NCI-H1417 treated with DMSO at 0.1 percent for 48 hours (cell line): ENCODE results near the gene NHERF1.

Source experiments
- DNase-seq: peaks from one replicate; lab custom pipeline; 2025; lab: John Stamatoyannopoulos, UW

The NHERF1 gene

GRCh38 chr17:74749279-74750038 lies 1.0 kb downstream of the NHERF1 start:
- DNase-seq, result no peak

- no peak for DNase-seq
Measured at GRCh38 chr17:74750039-74750326, 1.6 kb downstream of the NHERF1 start.

DNA sequence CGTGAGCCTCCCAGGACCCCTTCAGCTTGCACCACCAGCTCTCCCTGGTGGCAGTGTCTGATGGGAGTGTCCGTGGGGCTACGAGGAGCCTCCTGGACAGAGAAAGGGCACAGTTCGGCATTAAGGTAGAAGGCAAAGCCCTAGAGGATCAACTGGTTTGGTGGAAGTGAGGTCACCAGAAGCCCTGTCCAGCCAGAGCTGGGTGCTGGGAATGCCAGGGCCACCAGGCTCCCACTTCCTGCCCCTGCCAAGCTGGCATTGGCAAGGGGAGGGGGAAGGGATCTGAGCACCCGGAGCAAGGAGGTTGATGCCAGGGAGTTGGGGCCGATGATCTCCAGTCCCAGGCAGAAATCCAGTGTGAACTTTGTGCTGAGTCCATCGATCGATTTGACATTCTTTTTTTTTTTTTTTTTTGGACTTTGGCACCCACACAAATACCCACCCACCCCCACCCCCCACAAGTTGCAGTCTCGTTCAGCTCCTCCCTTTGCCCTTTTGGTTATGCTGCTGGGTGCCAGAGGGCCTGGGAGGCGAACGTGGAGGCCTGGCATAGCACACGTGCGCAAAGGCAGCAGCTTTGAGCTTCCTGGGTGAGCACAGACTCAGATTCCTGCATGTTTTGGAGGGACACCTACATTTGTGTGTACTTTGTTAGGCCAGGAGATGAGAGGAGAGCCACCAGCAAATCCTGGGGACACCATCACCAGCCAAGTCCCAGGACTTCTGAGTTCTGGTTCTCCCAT lies 2.1 kb downstream of the NHERF1 start:
- DNase-seq, result no peak

GRCh38 chr17:74752415-74752814 lies 4.0 kb downstream of the NHERF1 start:
- no peak for DNase-seq

DNA sequence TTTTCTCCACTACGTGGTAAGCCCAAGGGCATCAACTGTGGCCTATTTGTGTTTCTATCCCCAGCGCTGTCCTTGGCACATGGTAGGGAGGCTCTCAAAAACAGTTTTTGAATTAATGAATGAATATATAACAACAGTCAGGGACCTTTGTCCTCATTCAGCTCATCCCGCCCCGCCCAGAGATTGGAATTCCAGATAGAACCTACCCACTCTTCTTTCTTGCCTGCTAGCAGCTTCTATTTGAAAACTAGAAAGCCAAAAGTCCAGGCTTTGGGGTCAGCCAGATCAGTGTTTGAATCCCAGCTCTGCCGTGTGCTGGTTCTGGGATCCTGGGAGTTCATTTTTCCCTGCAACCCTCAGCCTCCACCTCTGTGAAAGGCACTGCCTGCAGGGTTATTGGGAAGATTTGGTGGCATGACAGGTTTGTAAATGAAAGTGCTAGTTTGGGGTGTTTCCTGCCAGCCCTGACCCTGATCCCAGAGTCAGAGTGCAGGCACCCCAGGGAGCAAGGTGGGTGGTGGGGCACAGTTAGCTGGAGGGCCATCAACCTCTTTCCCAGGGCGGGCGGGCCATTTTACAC lies 4.5 kb downstream of the NHERF1 start:
- no peak for DNase-seq

DNA sequence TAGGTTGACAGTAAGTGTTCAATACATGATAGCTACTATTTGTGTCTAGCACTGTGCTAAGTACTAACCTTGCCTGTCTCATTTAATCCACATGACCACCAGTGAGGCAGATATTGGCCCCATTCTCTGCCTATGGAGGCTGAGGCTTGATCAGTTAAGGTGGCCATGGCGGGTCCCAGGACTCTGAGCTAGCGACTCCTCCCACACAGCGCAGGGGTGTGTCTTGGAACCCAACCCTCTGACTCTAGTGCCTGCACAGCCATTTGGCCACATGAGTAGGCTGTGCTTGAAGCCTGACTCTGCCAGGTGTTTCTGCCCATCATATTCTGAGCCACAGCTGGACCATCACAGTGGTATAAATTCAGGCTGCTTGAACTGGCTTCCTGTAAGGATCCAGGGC lies 6.4 kb downstream of the NHERF1 start:
- DNase-seq, result no peak

DNA sequence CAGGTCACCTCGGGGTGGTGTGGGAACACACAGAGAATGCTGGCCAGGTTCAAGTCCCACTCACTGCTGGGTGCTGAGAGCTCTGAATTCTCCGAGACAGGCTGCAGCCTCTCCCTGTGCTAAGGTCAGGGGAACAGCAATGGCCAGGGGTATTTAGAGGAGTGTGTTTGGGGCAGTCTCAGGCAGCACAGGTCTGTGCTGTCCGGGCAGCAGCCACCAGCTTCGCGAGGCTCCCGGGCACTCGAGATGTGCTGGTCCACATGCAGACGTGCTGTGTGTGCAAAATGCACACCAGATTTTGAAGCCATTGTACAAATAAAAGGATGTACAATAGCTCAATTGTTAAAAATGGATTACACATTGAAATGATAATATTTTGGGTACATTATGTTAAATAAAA lies 7.1 kb downstream of the NHERF1 start:
- no peak for DNase-seq

- no peak for DNase-seq
Measured at GRCh38 chr17:74756891-74757290, 8.5 kb downstream of the NHERF1 start.

GRCh38 chr17:74757502-74757901 lies 9.1 kb downstream of the NHERF1 start:
- no peak for DNase-seq

DNA sequence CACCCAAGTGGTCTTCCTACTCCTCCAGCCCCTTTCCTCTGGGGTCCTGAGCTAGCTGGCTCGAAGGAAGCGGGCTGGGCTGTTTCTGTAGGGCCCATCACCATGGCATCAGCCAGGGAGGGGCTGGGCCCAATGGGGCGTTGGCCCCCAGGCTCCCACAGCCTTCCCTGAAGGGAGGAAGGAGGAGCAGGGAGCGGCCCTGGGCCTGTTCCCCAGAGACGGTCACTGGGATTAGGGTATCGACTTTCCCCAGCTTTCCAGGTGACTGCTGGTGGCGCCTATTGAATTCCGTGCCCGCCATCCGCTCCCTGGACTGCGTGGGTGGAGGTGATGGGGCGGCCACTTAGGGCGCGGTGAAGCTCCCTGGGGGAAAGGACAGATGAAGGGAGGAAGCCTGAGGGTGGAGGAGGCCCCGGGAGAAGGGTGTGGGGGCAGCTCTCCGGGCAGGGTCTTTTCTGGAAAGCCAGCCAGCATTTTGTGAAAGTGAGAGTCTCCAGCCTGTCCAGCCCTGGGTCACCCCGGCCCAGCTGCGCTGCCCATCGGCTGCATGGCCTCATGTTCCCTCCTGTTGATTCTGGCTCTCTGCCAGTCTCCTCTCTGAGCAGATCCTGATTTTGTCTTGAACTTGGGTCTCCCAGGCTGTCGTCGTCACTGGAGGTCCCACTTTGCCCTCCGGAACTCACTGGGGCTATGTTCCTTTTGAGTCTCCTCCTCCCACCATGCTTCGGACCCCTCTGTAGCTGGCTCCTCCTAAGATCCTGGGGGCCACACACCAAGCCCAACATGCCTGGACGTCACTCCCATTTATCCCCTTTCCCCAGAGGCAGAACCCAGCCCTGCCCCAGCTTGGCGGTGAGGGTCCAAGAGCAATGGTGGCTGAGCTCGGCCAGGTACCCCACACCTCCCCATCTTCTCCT lies 9.8 kb downstream of the NHERF1 start:
- DNase-seq, result no peak

GRCh38 chr17:74758848-74759168 lies 10.4 kb downstream of the NHERF1 start:
- DNase-seq, result no peak

- no peak for DNase-seq
Measured at GRCh38 chr17:74759243-74759801, 10.9 kb downstream of the NHERF1 start.

- no peak for DNase-seq
Measured at GRCh38 chr17:74759941-74760340, 11.5 kb downstream of the NHERF1 start.

DNA sequence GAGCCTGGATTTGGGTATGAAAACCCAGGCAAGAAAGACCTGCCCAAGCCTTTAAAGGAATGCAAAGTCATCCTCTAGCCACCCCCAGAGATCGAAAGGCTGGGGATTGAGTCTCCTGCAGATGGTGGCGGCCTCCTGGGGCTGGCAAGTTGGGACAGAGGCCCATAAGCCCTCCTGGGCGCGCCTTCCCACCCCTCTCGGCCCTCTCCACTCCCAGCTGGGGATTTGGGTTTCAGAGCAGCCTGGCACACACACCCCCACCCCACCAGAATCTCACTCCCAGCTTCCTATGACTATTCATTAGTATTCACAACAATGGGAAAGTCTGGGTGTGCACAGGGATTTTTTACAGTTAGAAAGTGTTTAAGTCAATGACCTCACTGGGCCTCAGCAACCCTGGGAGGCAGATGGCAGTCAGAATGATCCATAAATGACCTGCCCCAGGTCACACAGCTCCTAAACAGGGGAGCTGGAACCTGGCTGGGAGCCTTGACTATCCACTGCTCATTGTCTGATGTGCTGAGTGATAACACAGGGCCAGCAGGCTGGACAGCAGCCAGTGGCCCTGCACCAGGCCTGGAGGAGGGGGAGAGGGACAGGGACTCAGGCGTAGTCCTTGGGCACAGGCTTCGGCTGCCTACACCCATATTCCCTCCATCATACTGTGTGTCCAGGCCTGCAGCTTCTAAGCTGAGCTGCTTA lies 12.1 kb downstream of the NHERF1 start:
- no peak for DNase-seq

DNA sequence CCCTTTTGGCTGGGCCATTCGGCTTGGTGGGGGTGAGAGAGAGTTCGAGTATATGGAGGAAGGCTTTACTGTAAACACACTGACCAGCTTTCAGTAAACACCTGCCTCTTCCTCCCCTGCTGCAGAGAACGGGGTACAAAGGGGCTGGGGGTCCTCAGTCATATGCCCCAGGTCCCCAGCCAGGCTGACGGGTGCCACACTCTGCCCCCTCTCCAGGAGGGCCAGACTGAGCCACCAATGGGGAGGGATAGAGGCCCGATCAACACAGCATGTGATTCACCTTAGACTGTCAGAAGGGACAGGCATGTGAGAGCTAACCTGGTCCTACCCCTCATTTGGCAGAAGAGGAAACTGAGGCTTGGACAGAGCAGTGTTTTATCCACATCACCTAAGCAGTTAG lies 13.0 kb downstream of the NHERF1 start:
- DNase-seq, result no peak

GRCh38 chr17:74761931-74762330 lies 13.5 kb downstream of the NHERF1 start:
- DNase-seq, result no peak

DNA sequence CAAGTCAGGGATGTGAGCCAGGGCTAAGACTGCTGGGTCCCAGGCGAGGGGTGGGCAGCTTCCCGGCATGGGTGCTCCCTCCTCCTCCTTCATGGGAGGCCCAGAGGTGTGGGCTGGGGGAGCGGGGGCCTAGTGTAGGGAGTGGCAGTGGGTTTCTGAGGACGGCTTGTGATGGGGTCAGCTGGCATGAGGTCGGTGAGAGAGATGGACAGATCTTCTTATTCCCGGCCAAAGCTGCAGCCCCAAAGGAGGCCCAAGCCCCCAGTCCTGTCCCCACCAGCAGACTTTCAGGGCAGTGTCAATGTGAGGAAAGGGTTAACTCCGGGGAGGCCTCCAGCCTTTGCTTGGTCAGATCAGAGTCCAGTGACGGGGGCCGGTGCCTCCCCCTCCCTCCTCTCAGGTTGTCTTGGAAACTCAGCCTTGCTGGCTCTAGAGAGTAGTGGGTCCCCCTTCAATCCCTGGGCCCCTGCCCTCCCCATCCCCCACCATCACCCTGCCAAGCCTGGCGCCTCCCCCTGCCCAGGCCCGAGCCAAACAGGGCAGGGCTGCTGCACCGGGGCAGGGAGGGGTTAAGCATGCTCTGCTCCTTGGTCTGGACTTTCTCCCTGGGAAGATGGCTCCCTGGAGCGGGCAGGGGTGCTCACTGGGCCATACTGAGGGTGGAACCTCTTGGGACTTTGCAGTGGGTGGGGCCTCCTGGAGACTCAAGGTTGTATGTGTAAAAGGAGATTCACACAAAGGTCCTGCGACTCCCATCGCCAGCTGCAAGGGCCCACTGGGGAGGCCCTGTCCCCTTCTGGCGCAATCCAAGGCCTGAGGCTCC lies 15.3 kb downstream of the NHERF1 start:
- no peak for DNase-seq

DNA sequence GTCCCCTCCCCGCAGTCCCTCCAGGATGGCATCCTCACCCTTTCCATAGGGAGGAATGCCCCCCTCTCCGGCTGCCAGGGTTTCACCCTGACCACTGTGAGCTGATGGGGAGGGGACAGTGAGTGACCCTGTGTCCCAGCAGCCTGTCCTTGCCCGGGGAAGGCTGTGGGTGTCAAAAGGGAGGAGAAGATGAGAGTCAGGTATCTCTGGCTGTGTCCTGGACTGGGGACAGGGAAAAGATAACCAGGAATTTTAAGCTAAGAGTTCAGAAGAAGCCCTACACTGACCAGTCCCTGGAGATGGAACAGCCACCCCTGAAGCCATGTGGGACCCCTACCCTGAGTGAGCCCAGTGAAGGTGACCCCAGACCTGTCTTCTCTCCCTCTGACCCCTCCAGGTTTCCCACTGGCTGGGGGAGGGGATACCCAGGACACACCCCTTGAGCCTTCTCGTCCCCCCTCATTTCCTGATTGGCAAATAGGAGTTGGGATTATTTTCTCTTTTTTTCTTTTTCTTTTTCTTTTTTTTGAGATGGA lies 16.4 kb downstream of the NHERF1 start:
- DNase-seq, result no peak

GRCh38 chr17:74766413-74766812 lies 18.0 kb downstream of the NHERF1 start:
- DNase-seq, result no peak

DNA sequence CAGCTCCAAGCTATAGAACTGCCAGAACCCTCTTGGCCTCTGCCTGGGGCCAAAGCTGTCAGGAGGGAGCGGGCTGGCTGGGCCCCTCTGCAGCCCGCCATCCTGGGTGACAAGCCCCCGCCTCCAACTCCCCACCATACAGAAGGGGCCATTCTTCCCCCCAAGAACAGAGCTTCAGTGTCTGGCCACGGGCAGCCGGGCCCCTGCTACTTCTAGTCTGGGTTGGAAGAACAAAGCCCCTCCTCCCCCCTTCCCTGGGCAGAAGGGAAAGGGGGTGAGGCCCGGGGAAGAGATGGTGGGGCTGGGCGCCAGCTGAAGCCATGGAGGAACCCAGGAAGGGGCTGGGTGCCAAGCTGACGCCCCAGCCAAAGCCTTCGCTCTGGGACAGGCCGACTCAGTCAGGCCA lies 18.7 kb downstream of the NHERF1 start:
- no peak for DNase-seq
